ENCODE measurements around the gene CAVIN1. TPM values are rescaled to one million over a fixed set of nuclear protein-coding genes. Genes with fewer than 3 reads are reported as not detected.
"Not testable (repeated sequence)": the region's sequence is repeated elsewhere in the genome, so short reads cannot be mapped to it uniquely, and the experiment has no call there.

CAVIN1 gene
- total RNA-seq, 1 donor from 2014 or later: 7.8 TPM

- DNase-seq: no peak
Measured at GRCh38 chr17:42431758-42432161, 8.7 kb upstream of the CAVIN1 start.

- DNase-seq: no peak
Measured at GRCh38 chr17:42429726-42430447, 6.8 kb upstream of the CAVIN1 start.

DNA sequence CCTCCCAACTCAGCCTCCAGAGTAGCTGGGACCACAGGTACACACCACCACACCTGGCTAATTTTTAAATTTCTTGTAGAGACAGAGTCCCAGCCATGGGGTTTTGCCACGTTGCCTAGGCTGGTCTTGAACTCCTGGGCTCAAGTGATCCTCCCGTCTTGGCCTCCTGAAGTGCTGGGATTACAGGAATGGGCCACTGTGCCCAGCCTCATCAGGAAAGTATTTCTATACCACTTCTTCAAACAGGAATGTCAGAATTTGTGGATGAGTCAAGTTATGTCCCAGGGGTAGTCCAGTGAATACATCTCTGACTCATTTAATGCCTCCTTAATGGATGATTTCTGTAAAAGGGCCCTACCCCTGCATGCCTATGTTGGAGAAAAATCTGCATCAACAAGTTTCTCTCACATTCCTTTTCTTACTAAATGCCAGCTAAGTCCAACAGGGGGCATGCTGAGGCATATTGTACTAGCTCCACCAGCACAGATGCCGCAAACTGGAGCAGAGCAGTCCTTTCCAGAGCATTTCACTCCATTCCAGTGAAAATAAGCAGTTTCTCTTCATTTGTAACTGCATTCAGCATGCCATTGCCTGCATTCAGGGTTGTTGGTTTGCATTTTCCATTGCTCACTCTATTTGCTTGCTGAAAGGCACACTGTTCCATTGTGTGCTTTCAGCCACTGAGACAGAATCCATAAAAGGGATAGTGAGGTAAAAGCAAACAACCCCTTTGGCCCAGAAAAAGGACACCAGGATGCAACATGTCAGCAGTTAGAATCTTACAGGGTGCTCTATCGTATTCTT is 5.3 kb upstream of the CAVIN1 start:
- peak; percentile 41 for DNase-seq

DNA sequence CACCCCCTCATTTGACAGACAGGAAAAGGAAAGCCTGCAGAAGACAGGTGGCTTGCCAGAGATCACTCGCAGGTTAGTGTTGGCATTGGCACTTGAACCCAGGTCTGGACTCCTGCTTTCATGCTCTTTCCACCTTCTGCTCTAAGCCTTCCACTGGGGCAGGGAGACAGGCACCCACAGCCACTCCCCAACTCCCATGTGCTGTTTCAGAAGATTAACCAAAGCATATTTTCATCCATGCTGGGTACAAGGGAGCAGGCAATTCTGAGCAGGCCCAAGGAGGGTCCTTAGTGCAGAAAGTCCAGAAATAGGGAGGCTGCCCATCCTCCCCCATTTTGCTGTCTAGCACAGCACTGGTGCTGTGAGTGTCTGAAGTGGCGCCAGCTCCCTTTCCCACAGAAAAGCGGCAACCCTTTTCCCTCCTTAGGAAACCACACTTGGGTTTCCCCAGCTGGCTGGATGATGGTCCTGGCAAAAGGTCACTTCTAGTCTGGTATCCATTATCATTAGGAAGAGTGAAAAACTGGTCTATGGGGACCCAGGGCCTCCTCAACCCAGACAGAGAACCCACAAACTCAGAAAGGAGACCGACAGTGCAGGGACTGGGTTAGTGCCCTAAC is 2.0 kb upstream of the CAVIN1 start:
- DNase-seq: no peak

DNA sequence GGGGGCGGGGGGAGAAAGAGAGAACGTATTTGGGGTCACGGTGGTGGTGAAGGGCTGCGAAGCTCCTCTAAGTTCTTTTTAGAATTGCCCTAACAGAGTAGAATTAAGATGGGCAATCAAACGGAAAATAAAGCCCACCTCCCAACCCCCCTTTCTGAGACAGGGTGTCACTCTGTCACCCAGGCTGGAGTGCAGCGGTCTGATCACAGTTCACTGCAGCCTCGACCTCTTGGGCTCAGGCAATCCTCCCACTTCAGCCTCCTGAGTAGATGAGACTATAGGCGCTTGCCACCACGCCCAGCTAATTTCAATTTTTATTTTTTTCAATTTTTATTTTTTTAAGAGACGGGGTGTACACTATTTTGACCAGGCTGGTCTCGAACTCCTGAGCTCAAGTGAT is 710 bp upstream of the CAVIN1 start:
- no peak for DNase-seq

- DNase-seq: no peak
Measured at GRCh38 chr17:42422412-42422957, 571 bp downstream of the CAVIN1 start.

DNA sequence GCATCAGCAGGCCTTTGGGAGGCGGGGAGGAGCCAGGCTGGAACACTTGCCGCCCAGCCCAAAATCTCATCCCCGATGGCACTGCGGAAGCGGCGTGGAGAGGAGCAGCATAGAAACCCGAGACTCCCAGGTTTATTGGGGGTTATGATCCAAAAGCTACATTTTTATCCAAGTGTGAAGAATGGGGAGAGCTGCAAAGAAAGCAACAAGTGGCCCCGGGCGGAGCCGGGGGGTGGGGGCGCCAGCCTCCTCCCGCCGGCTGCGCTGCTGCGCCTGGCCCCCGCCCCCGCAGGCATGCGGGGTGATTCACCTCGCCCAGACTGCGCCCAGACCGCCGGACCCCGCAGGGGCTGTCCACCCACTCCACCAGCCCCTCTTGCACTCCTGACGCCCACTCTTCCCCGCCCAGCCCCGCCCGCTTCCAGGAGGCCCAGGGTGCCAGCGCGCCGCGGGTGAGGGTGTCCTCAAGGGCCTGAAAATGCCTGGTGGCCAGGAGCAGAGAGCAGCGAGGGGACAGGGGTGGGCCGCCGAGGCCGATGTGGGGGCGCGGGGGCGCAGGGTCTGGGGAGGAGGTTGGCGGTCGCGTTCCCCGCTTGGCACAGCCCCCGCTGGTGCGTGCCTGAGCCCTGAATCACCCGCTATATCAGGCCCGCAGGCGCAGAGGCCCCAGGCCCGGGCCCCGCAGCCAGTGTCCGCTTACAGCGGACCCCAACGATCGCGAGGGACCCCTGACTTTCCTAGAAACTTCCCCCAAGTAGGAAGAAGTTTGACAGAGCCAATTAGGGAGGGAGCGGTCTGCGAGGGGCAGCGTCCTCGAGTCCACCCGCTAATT is 1.3 kb downstream of the CAVIN1 start:
- DNase-seq: no peak

- DNase-seq: no peak
Measured at GRCh38 chr17:42421136-42421506, 1.9 kb downstream of the CAVIN1 start.

GRCh38 chr17:42417981-42418380 is 5.1 kb downstream of the CAVIN1 start:
- not testable (repeated sequence) for DNase-seq

GRCh38 chr17:42414704-42415409 is 8.2 kb downstream of the CAVIN1 start:
- DNase-seq: no peak

DNA sequence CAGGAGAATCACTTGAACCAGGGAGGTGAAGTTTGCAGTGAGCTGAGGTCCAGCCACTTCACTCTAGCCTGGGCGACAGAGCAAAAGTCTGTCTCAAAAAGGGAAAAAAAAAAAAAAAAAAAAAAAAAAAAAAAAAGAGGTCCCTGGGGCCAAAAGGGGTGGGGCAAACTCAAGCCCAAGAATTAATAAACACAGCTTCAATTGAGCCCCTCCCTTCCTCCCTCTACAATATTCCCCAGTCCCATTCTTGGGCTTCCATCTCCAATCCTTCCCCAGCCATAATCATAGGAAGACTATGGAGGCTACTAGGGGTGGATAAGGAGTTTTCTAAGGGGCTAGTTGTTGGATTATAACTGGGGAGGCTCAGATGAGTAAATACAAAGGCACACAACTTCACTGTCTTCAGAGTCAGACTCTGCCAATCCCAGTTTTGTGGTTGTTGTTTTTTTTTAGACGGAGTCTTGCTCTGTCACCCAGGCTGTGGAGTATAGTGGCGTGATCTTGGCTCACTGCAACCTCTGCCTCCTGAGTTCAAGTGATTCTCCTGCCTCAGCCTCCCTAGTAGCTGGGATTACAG is 9.5 kb downstream of the CAVIN1 start:
- no peak for DNase-seq

- no peak for DNase-seq
Measured at GRCh38 chr17:42411905-42412679, 11.0 kb downstream of the CAVIN1 start.

- no peak for DNase-seq
Measured at GRCh38 chr17:42411361-42411760, 11.7 kb downstream of the CAVIN1 start.

DNA sequence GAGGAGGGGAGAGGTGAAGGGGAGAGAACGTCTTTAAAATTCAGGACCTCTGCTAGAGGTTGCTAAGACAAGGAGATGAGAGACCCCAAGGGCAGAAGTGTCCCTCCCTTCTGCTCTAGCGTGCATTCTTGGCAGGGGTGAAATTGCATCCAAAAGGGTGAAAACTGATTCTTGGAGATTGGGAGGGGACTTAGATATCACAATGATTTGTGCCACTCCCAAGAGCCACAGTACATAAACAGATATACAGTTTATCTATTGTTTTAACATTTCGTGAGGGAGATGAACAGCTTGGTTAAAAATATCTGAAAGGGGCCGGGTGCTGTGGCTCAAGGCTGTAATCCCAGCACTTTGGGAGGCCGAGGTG is 12.8 kb downstream of the CAVIN1 start:
- DNase-seq: no peak

DNA sequence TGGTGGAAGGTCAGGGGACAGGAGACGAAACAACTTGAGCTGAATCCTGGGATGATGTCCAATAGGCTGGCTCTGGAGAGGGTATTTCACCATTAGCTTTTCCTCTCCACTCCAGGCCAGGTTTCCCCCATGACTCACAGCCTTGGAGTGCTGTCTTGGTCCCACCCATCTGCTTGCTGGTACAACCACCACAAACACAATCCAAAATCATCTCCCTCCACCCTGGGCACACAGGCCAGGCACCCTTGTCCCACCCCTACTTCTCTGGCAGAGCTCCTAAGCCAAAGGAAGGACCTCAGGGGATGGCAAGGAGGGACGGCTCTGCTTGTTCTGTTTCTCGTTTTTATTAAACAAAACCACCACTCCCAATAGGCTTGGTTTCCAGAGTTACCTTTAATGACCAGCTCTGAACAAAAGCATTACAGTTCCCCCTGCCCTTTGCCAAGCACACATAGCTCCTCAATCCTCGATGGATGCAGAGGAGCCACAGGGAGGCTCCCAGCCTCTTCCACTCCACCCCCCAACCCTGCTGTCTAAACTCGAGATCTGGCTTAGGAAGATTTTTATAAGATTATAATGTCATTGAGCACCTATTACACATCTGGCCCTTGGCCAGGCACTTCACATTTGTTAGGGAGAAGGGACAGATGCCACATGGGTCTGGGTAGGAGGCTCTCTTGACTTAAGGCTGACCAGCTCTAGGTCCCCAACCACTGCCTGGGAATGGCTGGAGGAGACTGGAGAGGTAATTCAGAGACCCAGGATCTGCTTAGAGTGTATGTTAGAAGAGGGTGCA is 13.3 kb downstream of the CAVIN1 start:
- no peak for DNase-seq

DNA sequence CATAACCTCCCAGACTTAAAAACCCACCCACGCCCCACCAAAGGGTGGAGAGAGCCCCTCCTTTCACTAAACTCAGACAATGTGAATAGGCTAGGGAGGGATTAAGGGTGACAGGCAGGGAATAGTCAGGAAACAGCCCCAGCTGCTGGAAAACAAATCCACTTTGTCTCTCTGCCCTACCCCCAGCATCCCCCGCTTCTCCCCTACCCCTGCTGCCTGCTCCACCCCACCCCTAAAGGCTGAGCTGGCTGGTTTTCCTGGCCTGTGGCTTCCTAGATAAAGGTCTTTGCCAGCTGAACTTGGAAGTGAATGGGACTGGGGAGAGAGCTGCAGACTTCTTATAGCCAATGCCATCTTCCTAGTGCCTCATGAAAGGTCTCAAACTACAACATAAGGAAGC is 15.0 kb downstream of the CAVIN1 start:
- peak; percentile 76 for DNase-seq

GRCh38 chr17:42407289-42407836 is 15.7 kb downstream of the CAVIN1 start:
- peak; percentile 80 for DNase-seq

DNA sequence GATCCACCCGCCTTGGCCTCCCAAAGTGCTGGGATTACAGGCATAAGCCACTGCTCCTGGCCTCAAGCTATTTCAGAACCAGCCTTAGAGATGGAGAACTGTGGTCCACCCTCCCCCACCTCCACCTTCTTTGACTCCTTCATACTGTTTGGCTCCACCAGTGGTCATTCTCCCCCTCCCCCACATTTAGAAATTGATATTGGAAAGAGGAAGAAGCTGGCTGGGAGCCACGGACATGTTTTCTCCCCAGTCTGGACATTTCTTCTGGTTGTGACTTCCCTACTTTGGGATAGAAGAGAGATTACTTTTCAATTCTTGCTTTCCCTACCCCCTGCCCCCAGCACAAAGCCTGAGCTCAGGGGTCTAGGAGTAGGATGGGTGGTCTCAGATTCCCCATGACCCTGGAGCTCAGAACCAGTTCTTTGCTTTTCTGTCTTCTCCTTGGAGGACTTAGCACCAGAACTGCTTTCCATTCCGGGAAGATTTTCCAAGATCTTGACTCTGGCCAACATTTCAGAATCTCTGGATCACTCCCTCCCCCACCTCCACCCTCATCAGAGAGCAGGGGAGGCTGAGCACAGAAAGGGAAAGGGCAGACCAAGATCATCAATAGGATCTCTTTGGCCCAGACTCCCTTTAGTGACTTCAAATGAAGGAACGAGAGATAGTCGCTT is 16.3 kb downstream of the CAVIN1 start:
- DNase-seq: no peak
